Measurements from ENCODE around the gene TP53AIP1. TPM values are rescaled to one million over a fixed set of nuclear protein-coding genes. Genes with fewer than 3 reads are reported as not detected.

Gene TP53AIP1
- polyA plus RNA-seq, 12 donors, result 0.09 to 7.4 (median 0.32) TPM; not detected in 4

DNA sequence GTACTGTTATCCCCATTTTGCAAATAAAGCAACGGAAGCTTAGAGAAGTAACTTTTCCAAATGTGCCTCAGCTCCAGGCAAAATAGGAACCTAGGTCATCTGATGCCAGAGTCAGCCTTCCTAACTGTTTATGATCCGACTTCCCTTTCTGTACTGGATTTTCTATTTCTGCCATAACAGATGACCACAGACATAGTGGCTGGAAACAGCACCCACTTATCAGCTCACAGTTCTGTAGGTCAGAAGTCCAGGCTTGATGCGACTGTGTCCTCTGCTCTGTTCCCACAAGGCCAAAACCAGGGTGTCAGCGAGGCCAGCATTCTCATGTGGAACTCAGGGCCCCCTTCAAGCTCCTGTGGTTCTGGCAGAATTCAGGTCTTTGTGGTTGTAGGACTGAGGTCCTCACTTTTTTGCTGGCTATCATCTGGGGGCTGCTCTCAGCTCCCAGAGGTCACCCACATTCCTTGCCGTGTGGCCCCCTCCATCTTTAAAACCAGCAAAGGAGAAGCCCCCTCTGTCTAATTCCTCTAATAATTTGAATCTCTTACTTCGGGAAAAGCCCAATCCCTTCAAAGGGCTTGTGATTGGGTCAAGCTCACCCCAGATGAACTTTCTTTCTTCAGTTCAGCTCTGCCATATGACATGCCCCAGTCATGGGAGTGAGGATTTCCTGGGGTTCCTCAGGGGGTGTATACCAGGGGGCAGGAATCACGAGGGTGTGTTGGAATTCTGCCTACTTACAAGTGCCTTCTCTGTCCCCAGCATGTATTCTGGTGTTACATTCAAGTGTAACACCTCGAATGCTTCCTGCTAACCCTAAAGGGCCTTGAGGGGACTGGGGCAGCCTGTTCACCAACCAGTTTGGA lies 36.3 kb downstream of the TP53AIP1 start:
- DNase-seq, result no peak

DNA sequence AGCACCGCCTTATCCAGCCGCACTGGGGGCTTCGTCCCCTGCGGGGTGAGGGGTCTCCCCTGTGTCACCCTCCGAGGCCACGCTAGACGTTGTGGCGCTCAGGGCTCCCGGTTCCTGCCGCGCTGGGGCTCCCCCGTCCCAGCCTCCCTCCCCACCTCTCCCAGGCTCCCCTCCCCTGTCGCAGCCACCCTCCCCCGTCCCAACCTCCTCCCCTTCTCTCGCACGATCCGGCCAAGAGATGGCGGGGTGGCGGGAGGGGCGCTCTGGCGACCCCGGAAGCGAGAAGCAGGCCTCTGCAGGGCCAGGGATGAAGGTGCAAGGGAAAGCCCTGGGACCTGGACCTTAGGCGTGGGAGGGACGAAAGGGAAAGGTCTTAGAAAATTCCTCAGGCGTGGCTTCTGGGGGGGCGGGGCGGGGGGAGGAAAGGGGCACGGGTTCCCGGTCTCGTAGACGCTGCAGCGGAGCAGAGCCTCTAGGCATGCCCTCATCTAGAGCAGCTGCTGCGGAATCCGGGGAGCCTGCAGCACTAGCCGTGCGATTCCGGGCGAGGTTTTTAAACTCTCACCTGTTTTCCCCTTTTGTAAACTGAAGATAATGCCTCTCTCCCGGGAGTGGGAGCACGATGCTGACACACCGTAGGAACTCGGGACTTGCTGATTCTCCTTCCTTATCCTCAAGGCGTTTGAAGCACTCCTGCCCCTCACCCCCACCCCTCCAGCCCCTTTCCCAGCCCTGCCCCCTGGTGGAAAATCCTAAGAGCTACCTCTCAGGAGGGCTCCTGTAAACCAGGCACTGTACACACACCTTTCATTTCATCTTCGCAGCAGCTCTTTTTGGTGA lies 37.1 kb downstream of the TP53AIP1 start:
- DNase-seq, result peak; percentile 28

DNA sequence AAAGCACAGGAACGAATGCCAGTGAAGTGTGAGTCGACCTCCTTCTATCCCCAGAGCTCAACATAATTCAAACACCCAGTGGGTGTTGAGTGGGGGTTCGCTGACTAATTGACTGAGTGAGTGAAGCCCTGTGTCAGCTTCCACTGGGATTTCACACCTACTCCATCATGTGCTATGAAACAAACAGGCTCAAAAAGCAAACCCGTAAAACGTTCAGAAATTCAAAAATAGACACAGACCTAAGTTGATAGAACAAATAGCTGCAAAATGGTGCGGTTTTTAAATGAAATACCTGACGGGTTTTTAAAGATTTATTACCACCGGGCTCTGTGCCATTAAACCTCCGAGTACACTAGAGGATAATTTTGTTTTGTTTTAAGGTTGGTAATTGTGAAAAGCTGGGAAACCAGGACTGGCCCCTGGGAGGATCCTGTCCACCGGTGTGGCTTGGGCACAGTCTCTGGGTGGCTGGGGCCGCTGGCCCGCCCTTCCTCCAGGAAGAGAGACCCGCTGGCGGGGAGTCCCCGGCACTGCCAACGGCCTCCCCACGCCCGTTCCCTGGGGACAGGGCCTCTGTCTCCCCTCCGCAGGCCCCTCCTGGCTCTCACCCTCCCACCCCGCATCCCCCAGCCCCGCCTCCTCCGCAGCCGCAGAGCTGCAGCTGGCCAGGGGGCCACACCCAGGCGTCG lies 37.9 kb downstream of the TP53AIP1 start:
- DNase-seq, result no peak

DNA sequence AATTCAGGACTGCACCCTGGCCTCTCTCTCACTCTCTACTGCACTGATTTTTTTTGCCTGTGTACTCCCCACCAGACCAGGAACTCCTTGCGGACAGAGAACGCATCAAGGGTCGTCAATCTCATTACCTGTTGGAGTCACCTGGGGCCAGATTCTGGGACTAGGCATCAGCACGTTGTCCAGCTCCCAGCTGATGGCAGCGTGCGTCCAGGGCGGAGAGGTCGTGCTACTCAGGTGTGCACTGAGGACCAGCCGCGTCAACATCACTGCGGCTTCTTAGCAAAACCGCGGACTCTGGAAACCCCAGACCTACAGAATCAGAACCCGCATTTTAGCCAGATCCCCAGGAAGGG lies 38.4 kb downstream of the TP53AIP1 start:
- no peak for DNase-seq

DNA sequence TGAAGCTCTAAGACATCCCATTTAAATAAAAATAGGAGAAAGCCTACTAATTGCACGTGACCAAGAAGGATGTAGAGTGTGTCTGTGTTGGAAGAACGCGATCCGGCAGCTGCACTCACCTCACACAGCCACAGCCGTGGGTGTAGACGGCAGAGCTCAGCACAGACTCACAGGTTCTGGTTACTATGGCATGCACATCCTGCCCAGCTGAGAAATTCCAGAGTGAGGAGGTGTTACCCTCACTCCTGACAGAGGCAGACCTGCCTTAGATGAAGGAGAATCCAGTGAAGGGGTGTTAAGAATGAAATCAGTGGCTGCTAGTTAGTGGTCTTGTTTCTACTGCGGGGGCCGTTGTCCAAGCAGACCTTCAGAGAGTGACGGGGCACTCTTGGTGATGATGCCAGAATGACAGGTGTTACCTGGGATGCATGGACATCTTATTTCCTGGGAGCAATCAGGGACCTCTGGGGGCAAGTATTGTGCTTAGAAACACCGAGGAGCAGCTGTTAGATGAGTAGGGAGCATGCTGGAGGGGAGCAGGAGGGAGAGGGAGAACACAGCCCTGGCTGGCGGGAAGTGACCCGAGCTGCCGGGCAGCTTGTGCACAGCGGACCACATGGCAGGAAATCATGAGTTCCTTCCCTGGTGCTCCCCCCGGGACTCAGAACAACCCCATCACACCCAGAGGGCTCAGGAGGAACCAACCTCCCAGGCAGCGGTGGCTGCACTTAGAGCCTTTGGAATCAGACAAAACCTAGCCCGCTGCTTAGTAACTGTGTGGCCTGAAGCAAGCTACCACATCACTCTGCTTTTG lies 39.2 kb downstream of the TP53AIP1 start:
- no peak for DNase-seq

DNA sequence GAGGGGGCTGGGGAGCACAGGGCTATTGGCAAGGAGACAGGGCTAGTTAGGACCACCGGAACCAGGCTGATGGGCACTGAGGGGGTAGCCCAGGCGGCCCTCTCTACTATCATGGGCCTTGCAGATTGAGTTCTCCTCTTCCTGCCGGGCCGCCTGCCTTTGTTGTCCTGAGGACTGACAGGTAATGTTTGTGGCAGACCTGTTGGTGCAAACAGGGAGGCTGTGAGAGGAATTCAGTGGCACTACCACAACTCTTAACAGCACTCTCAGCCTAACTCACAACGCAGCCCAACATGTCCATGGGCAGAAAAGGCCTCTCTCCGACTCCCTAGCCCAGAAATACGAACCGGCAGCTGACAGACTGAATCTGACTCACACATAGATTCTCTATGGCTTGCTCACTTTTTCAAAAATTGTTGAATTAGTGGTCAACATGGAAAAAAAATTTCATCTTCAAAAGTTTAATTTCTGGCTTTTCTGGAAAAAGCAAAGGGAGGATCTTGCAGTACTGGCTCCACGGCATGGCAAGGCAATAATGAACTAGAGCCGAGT lies 40.1 kb downstream of the TP53AIP1 start:
- no peak for DNase-seq

DNA sequence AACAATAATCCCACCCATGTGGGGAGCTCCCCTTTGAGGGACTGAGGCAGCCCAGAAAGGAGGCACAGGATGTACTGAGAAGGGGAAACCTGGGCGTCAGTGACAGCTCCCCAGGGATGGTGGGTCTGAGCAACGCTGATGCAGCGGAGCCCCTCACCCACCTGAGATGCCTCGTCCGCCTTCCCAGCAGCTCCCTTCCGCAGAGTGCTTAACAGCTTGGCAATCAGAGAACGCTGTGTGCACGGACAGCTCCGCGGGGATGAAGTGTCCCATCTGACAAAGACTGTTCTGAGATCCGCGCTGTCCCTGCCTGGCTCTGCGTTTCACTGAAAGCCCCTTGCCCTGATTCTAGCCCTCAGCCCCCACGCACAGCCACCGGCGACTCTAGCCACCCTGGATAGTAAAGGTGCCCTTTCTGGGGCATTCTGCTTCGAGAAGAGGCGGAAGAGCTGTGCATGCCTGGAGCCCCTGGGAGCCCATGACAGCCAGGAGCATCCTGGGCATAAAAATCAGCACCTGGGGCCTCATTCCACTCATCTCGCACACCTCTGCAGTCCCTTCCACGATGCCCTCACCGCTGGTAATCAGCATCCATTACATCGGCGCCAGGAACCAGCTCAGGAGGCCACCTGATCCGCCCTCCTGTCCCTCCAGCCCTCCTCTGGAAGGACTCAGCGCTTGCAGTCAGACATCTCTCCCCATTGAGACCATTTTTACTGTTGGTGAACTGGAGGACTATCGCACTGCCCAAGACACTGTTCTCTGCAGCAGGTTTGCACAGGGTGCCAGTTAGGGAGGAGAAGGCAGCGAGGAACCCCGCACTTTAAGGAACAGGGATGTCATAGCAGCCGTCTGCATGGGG lies 40.8 kb downstream of the TP53AIP1 start:
- no peak for DNase-seq

DNA sequence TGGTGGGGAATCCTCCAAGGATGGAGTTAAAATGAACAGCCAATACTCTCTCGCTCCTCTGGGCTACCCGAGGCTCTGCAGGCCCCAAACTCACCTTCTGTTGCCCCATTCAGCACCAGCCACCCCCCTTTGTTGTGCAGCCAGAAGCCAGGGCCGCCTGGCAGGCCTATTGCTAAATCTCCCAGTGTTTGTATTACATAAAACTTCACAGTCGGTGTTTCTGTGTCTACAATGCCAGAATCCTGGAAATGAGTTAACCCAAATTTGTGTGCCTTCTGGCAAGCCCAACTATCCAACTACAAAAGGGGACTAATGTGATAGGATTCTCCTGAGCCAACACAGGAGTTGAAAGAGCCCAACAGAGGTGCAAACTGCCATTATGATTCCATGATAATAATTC lies 42.2 kb downstream of the TP53AIP1 start:
- DNase-seq, result no peak

DNA sequence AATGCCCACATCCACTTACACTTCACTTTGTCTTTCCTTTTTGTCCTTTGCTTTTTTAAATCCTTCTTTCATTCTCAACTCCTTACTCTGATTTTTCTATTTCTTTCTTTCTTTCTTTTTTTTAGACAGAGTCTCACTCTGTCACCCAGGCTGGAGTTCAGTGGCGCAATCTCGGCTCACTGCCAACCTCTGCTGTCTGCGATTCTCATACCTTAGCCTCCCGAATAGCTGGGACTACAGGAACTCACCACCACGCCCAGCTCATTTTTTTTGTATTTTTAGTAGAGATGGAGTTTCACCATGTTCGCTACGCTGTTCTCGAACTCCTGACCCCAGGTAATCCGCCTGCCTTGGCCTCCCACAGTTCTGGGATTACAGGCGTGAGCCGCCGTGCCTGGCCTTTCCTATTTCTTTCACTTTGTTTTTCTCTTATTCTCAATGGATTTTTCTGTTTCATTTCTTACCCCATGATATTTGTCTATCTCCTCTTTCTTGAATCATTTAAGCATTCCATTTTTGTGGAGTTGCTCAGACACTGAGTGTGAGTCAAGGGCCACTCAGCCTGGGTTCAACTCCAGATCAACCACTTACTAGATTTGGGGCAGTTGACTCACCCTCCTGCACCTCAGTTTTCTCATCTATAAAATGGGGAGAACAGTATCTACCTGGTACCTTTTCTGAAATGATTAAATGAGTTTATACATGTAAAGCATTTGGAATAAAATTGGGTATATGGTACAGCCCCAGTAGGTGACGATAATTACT lies 43.9 kb downstream of the TP53AIP1 start:
- DNase-seq, result no peak

DNA sequence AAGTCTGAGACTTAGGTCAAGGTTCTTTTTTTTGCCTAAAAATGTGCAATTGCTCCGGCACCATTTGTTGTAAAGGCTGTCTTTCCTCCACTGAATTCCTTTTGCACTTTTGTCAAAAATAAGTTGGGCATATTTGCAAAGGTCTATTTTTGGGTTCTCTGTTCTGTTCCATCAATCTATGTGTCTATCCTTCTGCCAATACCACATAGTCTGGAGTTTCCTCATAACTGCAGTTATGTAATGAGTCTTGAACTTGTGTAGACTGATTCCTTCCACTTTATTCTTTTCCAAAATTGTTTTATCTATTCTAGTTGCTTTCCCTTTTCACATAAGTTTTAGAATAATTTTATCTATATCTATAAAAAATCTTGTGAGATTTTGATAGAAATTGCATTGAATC lies 44.8 kb downstream of the TP53AIP1 start:
- DNase-seq, result no peak

DNA sequence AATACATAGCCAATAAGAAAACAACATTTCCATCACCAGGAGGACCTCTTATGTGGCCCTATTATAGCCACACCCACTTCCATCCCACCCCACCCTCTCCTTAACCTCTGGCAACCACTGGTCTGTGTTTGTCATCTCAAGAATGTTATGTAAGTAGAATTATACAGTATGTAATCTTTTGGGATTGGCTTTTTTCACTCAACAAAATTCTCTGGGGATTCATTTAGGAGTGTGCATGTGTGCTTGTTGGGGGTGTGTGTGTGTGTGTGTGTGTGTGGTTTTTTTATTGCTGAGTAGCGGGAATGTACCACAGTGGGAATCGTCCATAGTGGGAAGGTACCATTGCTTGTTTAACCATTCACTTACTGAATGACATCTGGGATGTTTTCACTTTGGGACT lies 46.3 kb downstream of the TP53AIP1 start:
- no peak for DNase-seq

DNA sequence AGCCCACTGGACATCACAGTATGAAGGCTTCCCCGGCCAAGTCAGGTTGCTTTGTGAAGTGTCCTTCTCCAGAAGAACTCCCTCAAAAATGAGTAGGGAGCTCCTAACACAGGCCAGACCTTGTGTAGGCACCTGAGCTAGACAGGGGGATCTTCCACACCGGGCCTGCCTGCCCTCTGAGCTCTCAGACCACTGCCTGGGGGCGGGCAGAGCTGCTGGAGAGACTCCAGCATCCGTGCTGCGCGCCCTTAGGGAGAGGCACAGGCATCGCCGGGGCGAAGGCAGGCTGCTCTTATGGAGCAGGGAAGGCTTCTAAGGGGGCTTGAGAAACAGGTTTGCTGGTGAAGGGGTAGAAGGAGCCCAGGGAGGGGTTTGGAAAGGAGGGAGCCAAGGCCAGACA lies 47.1 kb downstream of the TP53AIP1 start:
- no peak for DNase-seq

DNA sequence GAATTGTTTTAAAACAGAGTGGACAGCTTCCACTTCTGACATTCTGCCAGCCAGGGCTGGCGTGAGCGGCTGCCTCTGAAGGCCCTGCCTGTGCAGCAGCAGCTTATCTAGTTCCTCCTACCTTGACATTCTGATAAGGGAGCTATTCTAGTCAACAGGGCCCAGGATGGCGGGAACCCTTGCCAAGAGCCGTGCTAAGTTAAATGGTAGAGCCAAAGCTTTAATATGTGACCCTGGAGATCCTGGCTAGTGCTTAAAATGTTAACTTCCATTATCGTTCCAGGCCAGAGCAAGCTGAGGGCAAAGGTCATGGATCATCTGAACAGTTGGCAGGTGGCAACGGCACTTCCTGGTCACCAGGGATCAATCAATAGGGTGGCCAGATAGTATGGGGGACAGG lies 48.0 kb downstream of the TP53AIP1 start:
- no peak for DNase-seq

DNA sequence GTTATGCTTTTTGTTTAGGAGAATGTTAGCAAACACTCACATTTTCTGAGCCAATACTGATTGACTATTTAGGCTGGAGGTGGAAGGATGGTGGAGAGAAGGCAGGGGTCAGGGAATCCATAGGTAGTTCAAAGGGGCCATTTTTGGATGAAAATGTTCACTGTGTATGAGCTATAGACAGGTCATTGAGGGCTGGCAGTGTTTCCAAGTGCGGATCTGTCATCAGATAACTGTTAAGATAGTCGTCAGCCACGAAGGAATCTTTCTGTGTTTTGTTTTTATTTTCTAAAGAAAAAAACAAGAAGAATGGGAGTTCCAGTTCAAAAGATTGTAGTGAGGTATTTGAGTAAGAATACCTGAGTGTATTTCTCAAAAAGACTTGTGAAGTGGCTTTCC lies 48.4 kb downstream of the TP53AIP1 start:
- no peak for DNase-seq

DNA sequence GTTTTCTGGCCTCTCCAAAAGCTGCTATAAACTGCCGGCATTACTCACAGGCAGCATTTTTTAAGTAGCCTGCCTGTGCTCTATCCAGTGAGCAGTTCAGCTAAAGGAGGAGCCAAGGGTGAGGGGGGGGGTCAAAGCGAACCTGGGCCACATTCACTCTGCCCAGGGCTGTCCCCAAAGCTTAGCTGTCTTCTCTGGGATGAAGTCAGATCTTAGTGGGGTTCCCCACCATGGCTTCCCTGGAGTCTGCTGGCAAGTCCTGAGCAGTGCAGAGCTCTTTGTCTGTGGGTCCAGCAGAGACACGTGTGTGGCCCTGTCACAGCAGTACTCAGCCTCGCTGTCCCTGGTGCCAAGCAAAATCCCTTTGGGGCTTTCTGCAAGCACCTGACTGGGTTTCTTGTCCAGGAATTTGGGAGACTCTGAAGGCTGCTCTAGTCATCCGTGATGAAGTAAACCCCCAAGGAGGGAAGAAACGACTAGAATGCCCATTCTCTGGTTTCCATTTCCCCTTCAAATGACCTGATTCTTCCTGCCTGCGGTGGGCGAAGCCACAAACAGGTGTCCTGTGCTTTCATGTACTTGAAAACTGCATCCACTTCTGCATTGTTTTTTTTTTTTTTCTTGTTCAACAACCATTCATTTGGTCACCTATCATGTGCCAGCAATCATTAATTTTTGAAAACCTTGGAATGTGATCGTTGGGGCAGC lies 48.9 kb downstream of the TP53AIP1 start:
- DNase-seq, result no peak

DNA sequence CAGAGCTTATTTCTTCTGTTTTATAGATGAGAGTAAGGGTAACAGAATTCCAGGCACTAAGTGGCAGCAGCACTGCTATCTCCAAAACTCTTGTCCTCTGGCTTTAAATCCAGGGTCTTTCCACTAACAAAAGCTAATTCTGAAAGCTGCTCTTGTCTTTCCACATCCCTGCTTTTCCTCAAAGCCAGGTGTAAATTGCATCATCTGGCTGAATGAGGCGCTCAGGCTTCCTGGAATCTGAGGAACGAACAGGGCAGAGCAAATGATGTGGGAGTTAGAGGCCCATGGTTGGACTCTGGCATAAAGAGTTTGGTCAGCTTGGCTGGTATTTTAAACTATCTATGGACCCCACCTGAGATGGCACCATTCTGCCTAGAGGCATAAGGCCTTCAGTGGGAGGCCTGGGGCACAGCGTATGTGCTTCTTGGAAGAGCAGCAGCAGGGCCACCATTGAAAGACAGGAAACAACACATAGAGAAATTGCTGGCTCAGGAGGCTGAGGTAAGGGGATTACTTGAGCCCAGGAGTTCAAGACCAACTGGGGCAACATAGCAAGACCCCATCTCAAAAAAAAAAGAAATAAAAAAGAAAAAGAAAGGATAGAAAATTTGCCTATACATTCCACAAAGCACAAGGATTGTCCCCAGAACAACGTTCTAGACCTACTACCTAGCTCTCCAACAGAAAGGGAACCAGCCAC lies 49.7 kb downstream of the TP53AIP1 start:
- DNase-seq, result no peak

DNA sequence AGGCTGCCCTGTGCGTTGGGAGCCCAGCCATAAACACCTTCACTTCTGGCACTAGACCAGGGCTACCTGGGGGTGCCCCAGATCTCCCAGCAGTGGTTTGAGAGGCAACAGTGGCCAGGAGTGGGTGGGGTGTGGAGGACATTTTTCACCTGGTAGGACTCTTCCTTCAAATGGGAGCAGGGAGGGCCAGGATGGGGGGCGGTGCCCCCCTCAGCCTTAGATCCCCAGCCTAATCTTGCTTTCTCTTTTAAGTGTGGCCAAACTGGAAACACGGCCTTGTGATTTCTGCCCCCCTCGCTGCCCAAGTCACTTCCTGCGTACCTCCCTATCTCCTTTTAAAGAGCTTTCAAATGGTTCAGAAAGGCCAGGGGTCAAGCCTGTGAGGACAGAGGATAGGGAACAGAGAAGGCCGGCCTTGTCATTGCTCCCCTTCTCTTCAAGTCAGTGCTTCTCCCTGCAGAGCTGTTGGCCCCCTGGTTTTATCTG lies 50.7 kb downstream of the TP53AIP1 start:
- no peak for DNase-seq

All from muscle of arm (tissue), 12 donors.